ENCODE data around the gene SGMS1. TPM values are rescaled to one million over a fixed set of nuclear protein-coding genes. Genes with fewer than 3 reads are reported as not detected.

Gene SGMS1
- polyA plus RNA-seq, 1 donor from 2014 or later = 8.0 TPM

- Histone ChIP-seq H3K79me2 (replicated peaks; ENCODE audit: insufficient read depth, low read length) (peaks cover 5% of the 10 kb centered on the region), H3K27ac (ENCODE audit: low read length) (peak overlapping the region; percentile 85), H3K27me3 (ENCODE audit: insufficient read depth, low read depth, low read length) (no peaks in the 10 kb centered on the region), H3K4me3 (ENCODE audit: low read length) (peak overlapping the region; percentile 82), H4K20me1 (ENCODE audit: insufficient read depth) (no peaks in the 10 kb centered on the region), H3F3A (ENCODE audit: insufficient read depth, low read length, poor library complexity, severe bottlenecking) (peaks cover 3% of the 10 kb centered on the region), H3K9me2 (ENCODE audit: insufficient read depth, low read length) (no peaks in the 10 kb centered on the region), H2AFZ (ENCODE audit: low read depth, low read length) (peak overlapping the region; percentile 67), H3K9ac (ENCODE audit: low read length) (peak overlapping the region; percentile 78), H3K9me3 (ENCODE audit: low read length) (no peaks in the 10 kb centered on the region), H3K4me2 (ENCODE audit: low read length) (peak overlapping the region; percentile 98), H3K36me3 (ENCODE audit: insufficient read depth, low read length) (no peaks in the 10 kb centered on the region)
- TF ChIP-seq EZH2 (IDR thresholded peaks at IDR 0.05; ENCODE audit: borderline replicate concordance, insufficient read depth, low read length, poor library complexity, severe bottlenecking) (no peak), TAF1 (IDR thresholded peaks at IDR 0.05; ENCODE audit: low read depth) (peak; percentile 1), MXI1 (conservative IDR thresholded peaks at IDR 0.05; ENCODE audit: poor library complexity, severe bottlenecking) (peak; percentile 55), EP300 (conservative IDR thresholded peaks at IDR 0.05; ENCODE audit: poor library complexity, severe bottlenecking) (peak; percentile 12), REST (IDR thresholded peaks at IDR 0.05; ENCODE audit: borderline replicate concordance) (peak; percentile 23), CTCF (IDR thresholded peaks at IDR 0.05; ENCODE audit: poor library complexity, severe bottlenecking) (peak; percentile 58), SMC3 (conservative IDR thresholded peaks at IDR 0.05; ENCODE audit: poor library complexity) (peak; percentile 55), RAD21 (conservative IDR thresholded peaks at IDR 0.05) (peak; percentile 48), POLR2AphosphoS5 (IDR thresholded peaks at IDR 0.05) (no peak)
Measured at GRCh38 chr10:50624866-50625501, 1.2 kb upstream of the SGMS1 start.

GRCh38 chr10:50624413-50624865 is 683 bp upstream of the SGMS1 start:
- no peaks in the 10 kb centered on the region for H3K9me3 ChIP-seq (ENCODE audit: low read length)
- no peaks in the 10 kb centered on the region for H3K9me2 ChIP-seq (ENCODE audit: insufficient read depth, low read length)
- H3K4me2 ChIP-seq (ENCODE audit: low read length) = peak overlapping the region; percentile 54
- H3F3A ChIP-seq (ENCODE audit: insufficient read depth, low read length, poor library complexity, severe bottlenecking) = peaks cover 3% of the 10 kb centered on the region
- TF ChIP-seq POLR2AphosphoS5 (IDR thresholded peaks at IDR 0.05) = peak; percentile 72
- TF ChIP-seq TAF1 (IDR thresholded peaks at IDR 0.05; ENCODE audit: low read depth) = peak; percentile 36
- no peak for TF ChIP-seq SMC3 (conservative IDR thresholded peaks at IDR 0.05; ENCODE audit: poor library complexity)
- peak; percentile 43 for TF ChIP-seq EP300 (conservative IDR thresholded peaks at IDR 0.05; ENCODE audit: poor library complexity, severe bottlenecking)
- TF ChIP-seq REST (IDR thresholded peaks at IDR 0.05; ENCODE audit: borderline replicate concordance) = peak; percentile 3
- TF ChIP-seq CTCF (IDR thresholded peaks at IDR 0.05; ENCODE audit: poor library complexity, severe bottlenecking) = no peak
- TF ChIP-seq EZH2 (IDR thresholded peaks at IDR 0.05; ENCODE audit: borderline replicate concordance, insufficient read depth, low read length, poor library complexity, severe bottlenecking) = no peak
- TF ChIP-seq MXI1 (conservative IDR thresholded peaks at IDR 0.05; ENCODE audit: poor library complexity, severe bottlenecking) = peak; percentile 92
- TF ChIP-seq RAD21 (conservative IDR thresholded peaks at IDR 0.05) = peak; percentile 18
- peak overlapping the region; percentile 82 for H3K4me3 ChIP-seq (ENCODE audit: low read length)
- H3K27ac ChIP-seq (ENCODE audit: low read length) = peak overlapping the region; percentile 85
- no peaks in the 10 kb centered on the region for H3K36me3 ChIP-seq (ENCODE audit: insufficient read depth, low read length)
- H2AFZ ChIP-seq (ENCODE audit: low read depth, low read length) = peak overlapping the region; percentile 67
- H3K9ac ChIP-seq (ENCODE audit: low read length) = peak overlapping the region; percentile 78
- H3K27me3 ChIP-seq (ENCODE audit: insufficient read depth, low read depth, low read length) = no peaks in the 10 kb centered on the region
- peaks cover 9% of the 10 kb centered on the region for H3K79me2 ChIP-seq (replicated peaks; ENCODE audit: insufficient read depth, low read length)
- H4K20me1 ChIP-seq (ENCODE audit: insufficient read depth) = no peaks in the 10 kb centered on the region

All from neural cell (in vitro differentiated cells).